PC-9 (cell line): ENCODE data around the gene UXS1.

Source experiments
- CTCF ChIP-seq: fragments of 200-600 bp; sonication (generic); conservative IDR thresholded peaks from 2 replicates; pipeline ENCODE4 v1.6.1; 2017; ENCODE audit warnings: mixed run types, antibody characterized with exemption, mild to moderate bottlenecking, moderate library complexity
- EZH2 ChIP-seq: fragments of 200-600 bp; sonication (generic); IDR thresholded peaks from 2 replicates; pipeline ENCODE4 v1.8.0; 2017; ENCODE audit warnings: antibody characterized with exemption, low read depth

- TF ChIP-seq CTCF: no peak
- no peak for TF ChIP-seq EZH2
Observed at GRCh38 chr2:106165561-106165960, 28.5 kb downstream of the UXS1 start.
